HG03469 (cell line): ENCODE data around the gene MAOA.
"Not testable (repeated sequence)": the region's sequence is repeated elsewhere in the genome, so short reads cannot be mapped to it uniquely, and the experiment has no call there.

Experiments used
- ATAC-seq: cut with Tn5 transposase; IDR thresholded peaks from one replicate; pipeline ENCODE4 v1.9.1; 2021; ENCODE audit warnings: mild to moderate bottlenecking, moderate library complexity, moderate number of reproducible peaks; ENCODE audit not compliant: unreplicated experiment

MAOA gene

DNA sequence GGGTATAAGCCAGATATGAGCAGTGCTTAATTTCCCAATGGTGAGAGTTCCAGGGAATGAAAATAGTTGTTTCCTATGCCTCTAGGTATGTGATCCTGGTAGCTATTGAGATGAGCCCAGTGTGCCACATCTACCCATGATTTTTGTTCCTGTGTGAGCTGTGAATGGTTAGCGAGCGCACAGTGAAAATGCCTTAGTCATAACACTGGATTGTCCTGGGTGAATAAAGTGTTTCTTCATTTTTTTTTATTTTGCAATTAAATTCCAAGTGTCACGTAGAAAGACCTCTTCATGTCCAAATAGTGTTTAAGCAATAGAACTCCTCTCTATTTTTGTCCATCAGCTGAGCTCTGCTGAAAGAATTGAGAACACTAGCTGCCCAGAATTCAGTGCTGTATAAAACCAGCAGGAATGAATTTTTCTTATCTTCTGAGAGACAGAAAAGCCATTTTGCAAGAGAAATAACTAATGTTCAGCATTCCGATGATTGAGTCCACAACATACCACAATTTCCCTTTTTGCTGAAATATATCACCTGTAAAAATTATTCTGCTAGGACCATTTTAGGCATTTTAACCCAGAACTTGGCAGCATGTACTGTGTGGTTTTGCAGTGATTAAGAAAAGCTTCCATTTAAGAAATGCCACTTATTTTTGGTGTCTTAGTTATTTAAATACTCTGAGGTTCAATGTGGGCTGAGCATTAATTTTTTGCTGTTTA, 5.6 kb downstream of the MAOA start:
- ATAC-seq: no peak

DNA sequence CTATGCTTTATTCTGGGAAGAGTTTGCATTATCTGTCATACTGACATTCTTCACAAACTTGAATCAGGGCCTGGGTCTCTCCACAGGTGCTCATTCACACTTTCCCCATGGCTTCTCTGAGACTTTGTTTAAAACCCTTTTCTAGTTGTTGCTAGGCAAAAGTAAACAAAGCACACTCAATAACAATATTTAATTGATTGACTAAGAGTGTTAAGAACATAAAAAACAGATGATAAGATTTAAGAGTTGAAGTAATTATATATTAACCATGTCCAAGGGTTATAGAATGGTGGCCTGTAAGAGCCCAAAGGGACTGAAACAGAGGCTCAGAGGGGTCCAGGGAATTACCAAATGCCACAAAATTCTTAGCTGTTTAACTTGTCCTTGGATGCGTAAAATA, 7.1 kb downstream of the MAOA start:
- no peak for ATAC-seq

DNA sequence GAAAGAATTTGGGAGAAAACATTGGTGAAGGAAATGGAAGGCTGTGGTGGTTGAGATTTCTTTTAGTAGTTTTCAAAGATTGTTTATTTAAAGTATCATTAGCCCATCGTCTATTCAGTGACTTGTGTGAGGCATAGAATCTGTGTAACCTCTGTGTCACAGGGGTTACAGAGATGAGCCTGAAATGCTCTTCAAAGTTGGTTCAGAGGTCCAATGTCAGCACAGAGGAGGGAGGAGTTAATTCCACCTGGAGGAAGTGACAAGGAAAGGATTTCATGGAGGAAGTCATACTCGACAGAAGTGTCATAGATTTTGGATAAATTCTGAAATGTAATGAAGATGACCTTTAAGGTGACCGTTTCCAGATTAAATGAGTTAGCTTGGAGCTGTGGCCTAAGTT, 8.2 kb downstream of the MAOA start:
- no peak for ATAC-seq

DNA sequence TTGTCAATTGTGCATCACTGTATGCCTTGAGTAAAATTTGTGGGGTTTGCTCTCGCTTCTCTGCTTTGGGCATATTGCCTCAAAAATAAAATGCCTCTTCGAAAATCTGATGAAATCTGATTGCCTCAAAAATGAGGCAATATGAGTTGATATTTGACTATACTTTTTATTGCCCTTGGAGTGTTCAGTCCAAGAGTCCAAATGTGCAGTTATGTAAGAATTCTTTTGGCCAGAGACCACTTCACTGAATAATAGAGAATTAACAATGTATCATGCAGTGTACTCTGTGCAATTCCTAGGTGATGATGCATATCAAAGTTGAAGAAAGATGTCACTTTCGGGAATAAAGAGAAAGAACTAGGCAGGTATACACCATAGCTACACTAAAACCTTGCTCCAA, 8.6 kb downstream of the MAOA start:
- ATAC-seq: no peak

DNA sequence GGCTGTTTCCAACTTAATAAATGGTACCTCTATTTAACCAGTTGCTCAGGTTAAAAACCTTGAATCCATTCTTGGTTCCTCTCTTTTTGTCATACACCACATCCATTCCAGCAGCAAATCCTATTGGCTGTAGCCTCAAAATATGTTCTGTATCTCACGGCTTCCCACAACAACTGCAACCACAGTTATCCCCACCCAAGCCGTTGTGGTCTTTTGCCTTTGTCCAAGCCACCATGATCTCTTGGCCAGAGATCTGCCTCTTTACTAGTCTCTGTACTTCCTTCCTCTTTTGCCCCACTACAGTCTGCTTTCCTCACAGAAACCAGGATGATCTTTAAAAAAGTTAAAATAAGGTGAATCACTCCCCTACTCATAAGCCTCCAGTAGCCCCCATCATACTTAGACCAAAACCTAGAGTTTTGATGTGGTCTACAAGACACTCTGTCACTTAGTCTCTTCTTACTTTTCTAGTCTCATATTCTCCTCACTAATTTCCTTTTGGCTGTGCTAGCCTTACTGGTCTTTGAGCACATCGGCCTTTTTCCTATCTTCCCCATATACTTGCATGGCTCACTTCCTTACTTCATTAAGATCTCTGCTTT, 10.3 kb downstream of the MAOA start:
- ATAC-seq: no peak

DNA sequence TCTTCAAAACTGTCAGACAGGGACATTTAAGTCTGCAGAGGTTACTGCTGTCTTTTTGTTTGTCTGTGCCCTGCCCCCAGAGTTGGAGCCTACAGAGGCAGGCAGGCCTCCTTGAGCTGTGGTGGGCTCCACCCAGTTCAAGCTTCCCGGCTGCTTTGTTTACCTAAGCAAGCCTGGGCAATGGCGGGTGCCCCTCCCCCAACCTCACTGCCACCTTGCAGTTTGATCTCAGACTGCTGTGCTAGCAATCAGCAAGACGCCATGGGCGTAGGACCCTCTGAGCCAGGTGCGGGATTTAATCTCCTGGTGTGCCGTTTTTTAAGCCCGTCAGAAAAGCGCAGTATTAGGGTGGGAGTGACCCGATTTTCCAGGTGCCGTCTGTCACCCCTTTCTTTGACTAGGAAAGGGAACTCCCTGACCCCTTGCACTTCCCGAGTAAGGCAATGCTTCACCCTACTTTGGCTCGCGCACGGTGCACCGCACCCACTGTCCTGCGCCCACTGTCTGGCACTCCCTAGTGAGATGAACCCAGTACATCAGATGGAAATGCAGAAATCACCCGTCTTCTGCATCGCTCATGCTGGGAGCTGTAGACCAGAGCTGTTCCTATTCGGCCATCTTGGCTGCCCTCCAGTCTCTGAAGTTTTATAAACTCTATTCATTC, 20.0 kb downstream of the MAOA start:
- not testable (repeated sequence) for ATAC-seq

DNA sequence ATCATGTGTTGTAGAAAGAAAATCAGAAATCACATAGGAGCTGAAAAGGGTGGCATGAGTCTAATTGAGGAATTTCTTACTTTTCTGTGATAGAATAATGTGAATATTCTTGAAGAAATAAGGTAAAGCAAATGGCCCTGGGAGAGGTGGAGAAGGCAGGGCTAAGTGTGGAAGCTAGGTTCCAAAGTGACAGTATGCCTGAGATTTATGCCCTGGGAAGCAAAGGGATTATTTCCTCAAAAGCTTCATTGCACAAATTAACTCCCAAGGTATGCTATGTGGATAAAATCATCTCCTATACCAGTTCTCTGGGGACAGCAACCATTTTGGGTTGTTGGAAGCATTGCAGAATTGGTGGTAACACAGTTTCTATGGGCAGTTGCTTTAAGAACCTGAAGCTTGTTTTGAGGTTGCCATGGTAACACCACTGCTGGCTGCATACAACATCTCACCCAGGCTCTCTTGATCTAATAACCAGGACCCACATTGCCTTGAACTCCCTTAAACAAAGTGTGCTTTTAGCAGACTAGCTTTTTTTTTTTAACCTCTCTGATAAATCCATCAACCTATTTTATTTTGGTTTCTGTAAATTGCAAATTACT, 21.0 kb downstream of the MAOA start:
- ATAC-seq: no peak

DNA sequence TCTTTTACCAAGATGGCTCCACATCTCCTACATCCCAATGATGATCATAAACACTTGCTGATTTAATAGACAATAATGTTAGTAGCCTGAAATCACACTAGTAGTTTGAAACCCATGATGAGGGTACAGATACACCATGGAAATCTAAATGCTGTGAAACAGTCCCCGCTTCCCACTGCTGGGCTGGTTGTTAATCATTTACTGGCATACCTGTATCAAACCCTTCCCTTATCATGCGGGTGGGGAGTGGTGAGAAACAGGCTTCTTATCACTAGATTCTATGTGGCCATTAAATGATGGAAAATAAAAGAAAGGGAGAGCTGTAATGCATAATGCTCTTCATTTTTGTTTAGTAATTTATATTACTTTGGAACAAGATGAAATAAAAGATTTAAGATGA, 21.9 kb downstream of the MAOA start:
- ATAC-seq: no peak

DNA sequence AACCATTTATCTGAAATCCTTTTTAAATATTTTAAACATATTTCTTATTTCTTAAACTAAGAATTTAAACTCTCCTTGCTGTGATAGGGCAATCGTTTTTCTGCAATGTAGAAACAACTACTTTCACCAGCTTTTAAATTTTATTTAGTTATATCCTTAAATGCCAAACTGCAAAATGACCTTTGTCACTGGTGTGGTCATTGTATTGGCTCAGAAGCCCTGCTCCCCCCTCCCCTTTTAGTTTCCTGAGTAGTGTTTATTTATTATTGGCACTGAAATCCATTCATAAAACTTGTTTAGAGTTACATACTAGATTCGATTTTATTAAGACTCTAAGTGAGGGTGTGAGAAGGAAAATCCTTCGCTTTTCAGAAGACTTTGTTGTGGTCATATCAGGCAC, 23.0 kb downstream of the MAOA start:
- ATAC-seq: no peak

DNA sequence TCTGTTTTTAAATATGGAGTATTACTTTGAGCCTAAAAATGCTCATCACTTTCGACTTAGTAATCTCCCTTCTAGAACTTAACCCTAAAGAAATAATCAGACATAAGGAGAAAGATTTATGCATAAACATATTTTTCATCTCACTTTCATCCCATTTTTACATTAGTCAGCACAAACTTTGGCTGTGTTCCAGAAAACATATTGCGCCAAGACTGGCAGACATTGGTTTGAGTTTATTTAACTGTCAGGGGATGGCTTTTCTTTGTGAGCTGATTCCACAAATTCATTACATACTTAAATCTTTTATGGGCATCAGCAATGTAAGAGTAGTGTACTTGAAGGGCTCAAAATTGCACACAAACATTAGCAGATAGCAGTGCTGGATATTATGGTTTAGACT, 23.7 kb downstream of the MAOA start:
- ATAC-seq: no peak

DNA sequence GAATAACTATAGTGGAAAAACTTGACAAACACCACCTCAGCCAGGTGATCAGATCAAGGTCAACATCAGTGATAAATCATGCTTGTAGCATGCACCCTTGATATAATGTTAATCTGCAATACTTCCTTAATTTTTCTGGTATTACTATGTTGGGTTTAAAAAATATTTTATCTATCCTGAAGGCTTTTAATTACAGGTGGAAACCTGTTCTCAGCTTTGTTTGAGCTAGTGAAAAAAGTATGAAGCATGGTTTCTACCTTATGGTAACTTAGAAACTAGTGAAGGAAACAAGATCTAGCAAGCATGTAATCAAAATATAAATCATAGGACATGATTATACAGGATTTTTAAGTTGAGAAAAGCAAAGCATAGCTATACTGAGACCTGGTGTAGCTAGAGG, 26.6 kb downstream of the MAOA start:
- no peak for ATAC-seq

DNA sequence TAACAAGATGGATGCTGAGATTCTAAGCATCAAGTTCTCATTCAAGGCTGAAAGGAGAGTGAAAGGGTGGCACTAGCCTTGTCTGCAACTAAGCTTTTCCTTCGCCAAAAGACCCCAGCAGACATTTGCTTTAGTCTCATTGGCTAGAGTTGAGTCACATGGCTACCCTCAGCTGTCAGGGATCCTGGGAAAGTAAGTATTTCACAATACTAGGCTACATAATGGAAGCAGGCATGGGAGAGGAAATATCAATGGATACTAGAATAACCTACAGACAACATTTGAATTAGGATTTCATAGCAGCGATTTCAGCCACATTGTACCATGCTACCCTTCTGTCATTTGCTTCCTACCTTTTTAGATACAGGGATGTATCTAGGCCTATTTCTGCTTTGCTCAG, 29.1 kb downstream of the MAOA start:
- ATAC-seq: no peak

DNA sequence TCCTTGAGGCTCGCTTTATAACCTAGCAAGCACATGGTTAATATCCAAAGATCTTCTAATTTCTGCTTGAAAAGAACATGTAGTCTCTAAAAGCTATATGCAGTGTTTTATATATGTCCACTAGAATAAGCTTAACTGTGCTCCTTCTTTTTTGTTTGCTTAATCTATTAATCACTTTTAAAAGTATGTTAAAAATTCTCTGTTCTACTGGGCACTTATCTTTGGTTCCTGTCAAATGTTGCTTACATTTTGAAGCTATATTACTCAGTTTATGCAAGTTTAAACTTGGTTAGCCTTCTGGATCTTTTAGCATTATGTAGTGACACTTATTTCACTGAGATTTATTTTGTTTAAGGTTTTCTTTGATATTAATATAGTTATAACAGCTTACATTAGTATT, 32.5 kb downstream of the MAOA start:
- ATAC-seq: no peak

DNA sequence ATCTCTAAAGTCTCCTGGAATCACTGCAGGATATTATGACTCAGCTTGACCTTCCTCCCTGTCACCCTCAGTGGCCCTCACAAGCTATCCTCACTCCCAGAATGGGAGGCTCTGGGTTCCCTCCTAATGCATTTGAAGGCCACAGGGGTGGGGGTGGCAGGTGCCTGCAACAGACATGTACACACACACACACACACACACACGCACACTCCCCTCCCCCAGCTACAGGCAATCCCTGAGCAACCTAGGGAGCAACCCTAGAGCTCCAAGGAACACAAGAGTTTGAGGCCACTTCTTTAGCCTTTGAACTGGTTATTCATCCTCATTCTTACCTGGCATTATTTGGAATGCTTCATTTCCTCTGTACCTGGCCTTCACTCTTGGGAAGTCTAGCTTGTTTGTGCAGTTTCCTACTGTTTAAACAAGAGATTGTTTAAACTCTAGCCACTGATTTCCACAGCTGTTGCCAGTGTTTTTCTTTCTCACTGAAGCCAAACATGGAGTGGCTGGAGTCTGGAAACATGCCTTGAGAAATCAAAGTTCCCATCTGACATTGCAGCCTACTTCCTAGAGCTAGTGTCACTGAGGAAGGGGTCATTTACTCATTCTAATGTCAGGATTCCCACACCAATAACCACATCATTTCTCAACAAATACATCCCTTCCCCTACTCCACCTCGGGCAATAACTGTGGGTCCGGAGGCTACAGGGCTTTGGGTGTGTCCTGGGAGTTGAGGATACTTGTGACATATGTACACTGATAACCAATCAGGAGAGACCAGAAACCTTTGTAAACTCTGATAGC, 37.7 kb downstream of the MAOA start:
- no peak for ATAC-seq

DNA sequence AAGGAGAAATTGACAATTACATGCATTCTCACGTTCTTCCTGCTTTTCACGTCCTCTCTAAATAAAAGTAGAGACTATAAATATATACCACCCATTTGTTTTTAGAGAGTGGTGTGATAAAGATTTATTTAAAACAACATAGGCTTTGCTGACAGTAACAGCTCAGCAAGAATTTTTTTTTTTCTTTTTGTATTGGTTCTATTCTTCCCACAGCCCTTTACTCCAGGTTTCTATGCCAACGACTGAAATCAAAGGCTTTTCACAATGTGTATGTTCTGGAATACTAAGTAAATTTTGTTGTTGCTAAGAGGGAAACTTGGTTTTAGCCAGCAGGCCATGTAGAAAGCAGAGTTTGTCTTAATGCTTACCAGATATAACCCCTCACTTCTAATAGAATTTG, 43.4 kb downstream of the MAOA start:
- ATAC-seq: no peak

DNA sequence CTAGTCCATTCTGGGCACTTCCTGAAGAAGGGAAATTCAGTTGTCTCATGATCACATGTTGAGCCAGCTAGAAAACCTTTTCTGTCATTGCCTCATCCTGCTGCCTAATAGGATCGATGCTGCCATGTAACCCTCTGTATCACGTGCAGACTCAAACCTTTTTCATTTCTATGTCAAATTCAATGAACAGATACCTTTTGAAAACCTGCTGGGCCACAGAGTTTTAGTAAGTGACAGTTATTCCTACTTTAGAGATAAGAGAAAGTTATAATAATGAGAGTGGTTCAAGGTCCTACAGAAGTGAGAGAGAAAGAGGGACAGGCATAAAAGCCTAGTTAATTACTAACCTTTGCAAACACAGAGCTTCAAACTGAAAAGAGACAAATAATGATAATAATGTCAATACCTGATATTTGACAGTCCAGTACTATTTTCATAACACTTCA, 46.0 kb downstream of the MAOA start:
- ATAC-seq: no peak

DNA sequence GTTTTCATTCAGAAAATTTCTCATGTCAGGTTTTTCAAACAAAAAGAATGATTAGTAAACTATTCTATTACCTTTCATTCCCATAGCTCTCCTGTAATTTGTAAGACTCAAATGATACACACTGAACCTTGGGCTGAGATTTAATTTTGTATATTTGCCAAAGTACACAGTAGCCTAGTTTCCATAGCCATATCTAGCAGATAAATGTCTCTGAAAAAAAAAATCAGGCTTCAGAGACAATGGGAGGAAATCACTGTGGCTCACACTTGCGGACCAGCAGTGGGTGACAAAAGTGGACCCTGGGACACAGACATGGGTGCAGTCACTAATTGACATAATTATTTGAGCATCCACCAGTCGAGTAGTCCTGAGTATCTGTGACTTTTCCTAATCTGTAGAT, 46.6 kb downstream of the MAOA start:
- ATAC-seq: no peak

DNA sequence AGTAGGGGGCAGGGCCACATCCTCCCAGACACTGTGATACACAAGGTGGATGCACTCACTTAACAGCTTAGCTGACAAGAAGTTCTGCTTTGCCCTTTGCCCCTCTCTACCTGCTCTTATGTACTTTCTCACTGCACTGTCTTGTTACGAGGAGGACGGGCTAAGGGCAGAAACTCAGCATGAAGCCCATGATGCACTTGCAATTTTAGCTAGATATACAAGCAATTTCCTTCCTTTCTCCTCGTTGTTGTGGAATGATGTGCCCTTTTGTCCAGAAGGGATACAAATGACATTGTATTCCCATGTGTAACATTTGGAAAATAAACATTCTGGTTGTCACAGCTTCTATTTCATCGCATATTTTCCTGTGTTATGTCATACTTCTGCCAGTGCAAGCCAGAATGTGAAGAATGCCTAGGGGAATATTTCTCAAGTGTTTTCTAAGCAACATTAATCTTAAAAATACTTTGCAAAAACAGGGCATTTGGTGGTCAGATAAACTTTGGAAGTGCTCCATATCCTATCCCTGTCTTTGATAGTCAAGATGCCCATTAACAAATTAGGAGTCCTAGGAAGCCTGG, 47.2 kb downstream of the MAOA start:
- no peak for ATAC-seq

DNA sequence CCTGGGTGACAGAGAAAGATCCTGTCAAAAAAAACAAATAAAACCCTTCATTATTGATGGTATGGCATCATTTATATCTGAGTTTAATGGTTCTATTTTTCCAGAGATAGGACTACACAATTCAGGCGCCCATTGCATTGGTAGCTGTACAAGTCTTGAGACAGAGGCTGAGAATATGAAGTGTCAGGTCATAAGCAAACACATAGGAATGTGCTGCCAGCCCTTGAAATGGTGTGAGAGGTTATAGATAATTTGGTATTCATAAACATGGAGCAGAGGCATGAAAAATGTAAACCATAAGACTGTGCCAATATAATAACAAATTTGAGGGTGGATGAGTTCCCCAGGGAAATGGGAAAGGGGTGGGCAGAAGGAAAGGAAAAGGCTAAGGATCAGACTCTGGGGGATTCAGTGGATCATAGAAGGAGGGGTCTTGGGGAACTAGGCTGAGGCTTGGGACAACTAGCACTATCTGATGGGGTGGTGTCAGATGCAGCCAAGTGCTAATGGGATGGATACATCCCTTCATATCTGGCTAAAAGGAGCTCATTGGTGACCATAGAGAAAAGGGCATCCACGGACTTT, 50.8 kb downstream of the MAOA start:
- ATAC-seq: no peak

DNA sequence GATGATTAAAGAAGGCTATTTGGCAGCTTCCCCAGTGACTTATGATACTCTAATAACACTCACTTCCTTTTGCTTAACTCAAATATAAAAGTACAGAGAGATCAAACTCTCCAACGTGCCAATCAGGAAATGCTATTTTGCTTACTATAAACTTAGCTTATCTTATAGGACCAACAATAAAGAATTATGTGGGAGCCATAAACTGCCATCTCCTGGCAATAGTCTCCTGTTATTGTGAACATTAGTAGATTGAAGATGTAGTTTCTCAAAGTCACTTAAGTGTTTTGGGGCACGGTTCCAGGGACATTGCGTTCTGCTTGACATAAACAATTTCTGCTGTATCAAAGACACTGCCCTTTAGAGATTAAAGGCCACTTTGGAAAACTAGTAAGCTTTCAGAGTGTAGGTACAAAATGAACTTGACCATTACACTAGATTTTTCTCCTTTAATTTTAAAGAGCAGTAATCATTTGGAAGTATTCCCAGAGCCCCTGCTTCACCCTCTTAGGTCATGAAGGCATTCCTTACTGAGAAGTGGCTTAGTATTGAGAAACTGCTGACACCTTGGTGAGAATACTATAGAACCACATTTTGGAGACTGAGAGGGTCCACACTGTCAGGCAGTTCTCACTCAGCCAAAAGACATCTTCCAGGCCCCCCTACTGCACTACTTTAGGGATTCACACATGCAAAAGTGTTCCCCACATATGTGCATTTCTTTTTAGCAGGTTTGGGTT, 51.9 kb downstream of the MAOA start:
- no peak for ATAC-seq
